CD4-positive, alpha-beta T cell treated with Interleukin-21 for 1 hour (primary cell): ENCODE results near the gene WNK1.
"Not testable (repeated sequence)": the region's sequence is repeated elsewhere in the genome, so short reads cannot be mapped to it uniquely, and the experiment has no call there.

Experiments used
- DNase-seq: peaks from one replicate; pipeline ENCODE4 v3.0.0-alpha.2; 2020

Gene WNK1

GRCh38 chr12:780750-781379 lies 28.5 kb downstream of the WNK1 start:
- no peak for DNase-seq

- no peak for DNase-seq
Measured at GRCh38 chr12:785706-786105, 33.3 kb downstream of the WNK1 start.

- DNase-seq: no peak
Measured at GRCh38 chr12:788288-788687, 35.9 kb downstream of the WNK1 start.

GRCh38 chr12:788762-789161 lies 36.4 kb downstream of the WNK1 start:
- not testable (repeated sequence) for DNase-seq

- no peak for DNase-seq
Measured at GRCh38 chr12:789852-790563, 37.6 kb downstream of the WNK1 start.

GRCh38 chr12:790608-791007 lies 38.2 kb downstream of the WNK1 start:
- DNase-seq: no peak

GRCh38 chr12:793037-793436 lies 40.7 kb downstream of the WNK1 start:
- DNase-seq: no peak

GRCh38 chr12:793711-794110 lies 41.3 kb downstream of the WNK1 start:
- no peak for DNase-seq

- DNase-seq: peak; percentile 42
Measured at GRCh38 chr12:795305-795704, 42.9 kb downstream of the WNK1 start.

- no peak for DNase-seq
Measured at GRCh38 chr12:800401-800800, 48.0 kb downstream of the WNK1 start.

GRCh38 chr12:802242-803120 lies 50.1 kb downstream of the WNK1 start:
- DNase-seq: no peak

- no peak for DNase-seq
Measured at GRCh38 chr12:805022-805632, 52.7 kb downstream of the WNK1 start.

- DNase-seq: no peak
Measured at GRCh38 chr12:806200-806791, 53.9 kb downstream of the WNK1 start.

- peak; percentile 52 for DNase-seq
Measured at GRCh38 chr12:807041-807735, 54.8 kb downstream of the WNK1 start.

- DNase-seq: no peak
Measured at GRCh38 chr12:810116-810515, 57.7 kb downstream of the WNK1 start.

GRCh38 chr12:810671-811415 lies 58.5 kb downstream of the WNK1 start:
- no peak for DNase-seq

GRCh38 chr12:812950-813349 lies 60.6 kb downstream of the WNK1 start:
- no peak for DNase-seq

- not testable (repeated sequence) for DNase-seq
Measured at GRCh38 chr12:817456-817855, 65.1 kb downstream of the WNK1 start.

GRCh38 chr12:817941-818600 lies 65.7 kb downstream of the WNK1 start:
- no peak for DNase-seq

- no peak for DNase-seq
Measured at GRCh38 chr12:818733-819132, 66.4 kb downstream of the WNK1 start.

- no peak for DNase-seq
Measured at GRCh38 chr12:820336-820735, 68.0 kb downstream of the WNK1 start.
